Activated CD4-positive, alpha-beta T cell treated with anti-CD3 and anti-CD28 coated beads, Interleukin-2, amount 10 ng/mL, durations not matched to agents 7 days and 5 days (primary cell): ENCODE measurements around the gene CNMD. TPM values are rescaled to one million over a fixed set of nuclear protein-coding genes. Genes with fewer than 3 reads are reported as not detected.
"Not testable (repeated sequence)": the region's sequence is repeated elsewhere in the genome, so short reads cannot be mapped to it uniquely, and the experiment has no call there.

ENCODE experiments used
- CTCF ChIA-PET: fragments of 350-600 bp; sonication (Branson Sonifier 250); formaldehyde crosslinking; loops from one replicate; lab custom pipeline; 2021; ENCODE audit warnings: antibody characterized with exemption; lab: Charles Lee
- POLR2A ChIA-PET: fragments of 350-600 bp; sonication (Branson Sonifier 250); formaldehyde crosslinking; loops from one replicate; lab custom pipeline; 2021; ENCODE audit warnings: antibody characterized with exemption; lab: Charles Lee
- DNase-seq: peaks from one replicate; pipeline ENCODE4 v3.0.0-alpha.2; 2020
- H3K27ac Mint-ChIP-seq: one replicate; pipeline ENCODE4 v1.8.0; 2021; ENCODE audit warnings: mild to moderate bottlenecking, moderate library complexity, mixed read lengths
- H3K27me3 Mint-ChIP-seq: one replicate; pipeline ENCODE4 v1.8.0; 2021; ENCODE audit warnings: mixed read lengths
- H3K36me3 Mint-ChIP-seq: one replicate; pipeline ENCODE4 v1.8.0; 2021; ENCODE audit warnings: low read depth, mixed read lengths
- H3K4me1 Mint-ChIP-seq: one replicate; pipeline ENCODE4 v1.8.0; 2021; ENCODE audit warnings: mixed read lengths
- H3K4me3 Mint-ChIP-seq: one replicate; pipeline ENCODE4 v1.8.0; 2021; ENCODE audit warnings: mild to moderate bottlenecking, moderate library complexity, mixed read lengths
- H3K9me3 Mint-ChIP-seq: one replicate; pipeline ENCODE4 v1.8.0; 2021; ENCODE audit warnings: mixed read lengths
- total RNA-seq, 2 experiments: library from RNA; stranded (reverse); gene quantifications; one replicate each; pipeline ENCODE4 v1.2.3, GENCODE V29; 2021

CNMD gene
- total RNA-seq, 2 experiments from 2014 or later = not detected

DNA sequence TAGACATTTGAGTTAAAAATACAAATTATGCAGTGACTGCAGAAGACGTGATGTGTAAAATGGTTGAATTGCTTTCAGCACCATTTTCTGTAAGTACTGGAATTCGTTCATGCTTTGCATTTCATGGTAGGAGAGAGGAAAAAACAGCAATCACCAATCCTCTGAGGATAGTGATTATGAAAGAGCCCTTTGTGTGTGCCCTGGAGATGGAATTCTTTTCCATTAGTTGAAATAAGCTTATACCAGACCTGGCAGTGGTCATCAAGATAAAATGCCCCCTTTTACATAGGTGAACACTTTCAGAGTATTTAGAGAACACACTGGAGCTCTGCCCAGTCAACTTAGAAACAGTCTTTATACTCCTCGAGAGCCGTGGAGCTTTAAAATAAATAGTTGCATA, 1.7 kb downstream of the CNMD start:
- Mint-ChIP-seq H3K9me3 (no peaks in the 10 kb centered on the region), H3K4me3 (no peak overlapping the region), H3K4me1 (peaks cover 4% of the 10 kb centered on the region), H3K27me3 (peaks cover 48% of the 10 kb centered on the region), H3K27ac (no peak overlapping the region), H3K36me3 (no peaks in the 10 kb centered on the region)
- ChIA-PET CTCF (interaction anchor here (1.0 kb wide), 1 partner anchor 13 kb away, joined by 3 read pairs; no protein-coding TSS in a partner anchor), POLR2A (interaction anchor here (0.6 kb wide), 1 partner anchor 16 kb away, joined by 3 read pairs; no protein-coding TSS in a partner anchor)
- DNase-seq = no peak

DNA sequence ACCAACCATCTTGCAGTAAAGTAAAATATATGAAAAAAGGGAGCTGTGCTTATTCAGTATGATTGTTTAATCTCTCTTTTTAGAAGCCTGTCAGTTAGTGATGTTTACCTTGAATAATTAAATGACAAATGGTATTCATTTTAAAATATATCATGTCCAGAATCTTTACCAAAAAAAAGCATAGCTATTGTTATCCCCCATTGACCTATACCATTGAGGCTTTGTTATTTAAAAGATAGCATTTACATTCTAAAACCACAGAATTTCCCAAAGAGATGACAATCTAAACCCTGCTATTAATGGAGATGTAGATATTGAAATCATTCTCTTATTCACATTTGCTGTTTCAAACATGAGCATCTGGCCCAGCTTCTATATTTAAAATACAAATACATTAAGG, 2.2 kb downstream of the CNMD start:
- Mint-ChIP-seq H3K27ac (no peak overlapping the region), H3K4me1 (peaks cover 4% of the 10 kb centered on the region), H3K27me3 (peaks cover 43% of the 10 kb centered on the region), H3K4me3 (no peak overlapping the region), H3K9me3 (no peaks in the 10 kb centered on the region), H3K36me3 (no peaks in the 10 kb centered on the region)
- ChIA-PET POLR2A (interaction anchor here (0.6 kb wide), 1 partner anchor 15 kb away, joined by 3 read pairs; no protein-coding TSS in a partner anchor), CTCF (interaction anchor here (0.6 to 1.0 kb wide), 2 partner anchors 13 to 69 kb away, joined by 3 read pairs; no protein-coding TSS in a partner anchor)
- DNase-seq = no peak

DNA sequence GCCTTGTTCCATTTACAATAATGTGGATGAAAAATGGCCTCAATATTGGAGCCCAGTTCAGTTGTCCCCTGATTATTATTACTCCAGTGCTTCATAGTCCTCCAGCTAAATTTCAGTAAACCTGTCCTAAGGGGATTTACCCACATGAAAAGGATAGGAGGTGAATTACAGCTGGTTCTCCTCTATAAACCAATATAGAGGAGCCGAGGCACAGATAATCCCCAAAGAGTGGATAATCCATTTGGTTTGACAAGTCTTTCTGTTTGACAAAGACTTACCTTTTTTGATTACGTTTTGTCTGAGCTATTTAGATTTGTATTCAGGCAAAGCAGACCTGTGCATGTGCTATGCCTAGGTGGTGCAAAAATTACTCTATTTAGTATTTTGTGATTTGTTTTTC, 2.7 kb downstream of the CNMD start:
- Mint-ChIP-seq H3K27me3 (peaks cover 40% of the 10 kb centered on the region), H3K27ac (no peak overlapping the region), H3K4me3 (no peak overlapping the region), H3K36me3 (no peaks in the 10 kb centered on the region), H3K4me1 (peaks cover 4% of the 10 kb centered on the region), H3K9me3 (no peaks in the 10 kb centered on the region)
- POLR2A ChIA-PET = no interaction called here
- CTCF ChIA-PET = interaction anchor here (0.6 kb wide), 2 partner anchors 69 to 70 kb away, joined by 3 read pairs; no protein-coding TSS in a partner anchor
- no peak for DNase-seq

DNA sequence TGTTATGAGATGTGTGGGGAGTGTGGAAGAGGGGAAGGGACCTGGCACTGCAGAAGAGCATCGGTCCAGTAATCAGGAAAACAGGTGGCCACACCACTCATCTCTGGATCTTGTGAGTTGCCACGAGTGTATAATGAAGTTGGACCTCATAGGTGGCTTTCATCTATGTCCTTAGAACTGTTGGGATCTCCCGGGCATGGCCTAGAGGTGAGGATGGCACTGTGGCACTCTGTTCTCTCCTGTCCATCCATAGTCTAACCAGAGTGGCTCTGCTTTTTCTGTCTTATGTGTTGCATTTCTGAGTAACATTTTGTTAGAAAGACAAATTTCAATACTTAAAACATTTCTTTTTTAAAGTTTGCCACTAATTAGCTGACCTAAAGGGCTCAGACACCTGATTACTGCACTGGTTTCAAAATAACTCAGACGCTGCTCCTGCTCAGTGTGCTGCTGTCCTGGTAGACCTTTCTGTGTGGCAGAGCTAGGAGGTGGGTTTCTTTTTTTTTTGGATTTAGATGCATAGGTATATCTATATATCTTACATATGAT, 5.5 kb downstream of the CNMD start:
- Mint-ChIP-seq H3K36me3 (no peaks in the 10 kb centered on the region), H3K27ac (no peak overlapping the region), H3K4me3 (no peak overlapping the region), H3K9me3 (no peaks in the 10 kb centered on the region), H3K27me3 (peaks cover 20% of the 10 kb centered on the region), H3K4me1 (peaks cover 1% of the 10 kb centered on the region)
- ChIA-PET POLR2A (no interaction called here), CTCF (interaction anchor here (0.5 kb wide), 1 partner anchor 29 kb away, joined by 3 read pairs; no protein-coding TSS in a partner anchor)
- DNase-seq = no peak

DNA sequence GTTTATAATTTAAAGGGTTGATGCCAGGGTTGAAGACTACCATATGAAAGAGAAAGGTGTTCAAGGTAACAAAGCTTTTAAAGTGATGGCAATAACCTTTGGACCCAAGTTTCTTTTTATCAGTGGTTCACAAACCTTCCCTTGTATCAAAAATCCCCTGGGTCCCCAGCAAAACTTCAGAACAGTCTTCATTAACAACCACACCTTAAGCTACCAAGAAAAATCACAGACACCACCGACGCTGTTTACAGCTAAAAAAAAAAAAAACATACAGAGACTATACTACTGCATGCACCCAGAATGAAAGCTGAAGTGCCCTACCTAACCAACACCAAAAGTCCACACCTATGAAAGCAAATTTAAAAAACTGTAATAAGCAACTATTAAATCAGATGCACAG, 13.4 kb downstream of the CNMD start:
- POLR2A ChIA-PET = no interaction called here
- Mint-ChIP-seq H3K4me1 (no peaks in the 10 kb centered on the region), H3K36me3 (no peaks in the 10 kb centered on the region), H3K4me3 (no peak overlapping the region), H3K27ac (no peak overlapping the region), H3K27me3 (no peaks in the 10 kb centered on the region), H3K9me3 (no peaks in the 10 kb centered on the region)
- no peak for DNase-seq
- CTCF ChIA-PET = interaction anchor here (1.1 kb wide), 1 partner anchor 14 kb away, joined by 3 read pairs; no protein-coding TSS in a partner anchor

- Mint-ChIP-seq H3K4me3 (no peak overlapping the region), H3K27me3 (no peaks in the 10 kb centered on the region), H3K4me1 (no peaks in the 10 kb centered on the region), H3K36me3 (no peaks in the 10 kb centered on the region), H3K27ac (no peak overlapping the region), H3K9me3 (no peaks in the 10 kb centered on the region)
- CTCF ChIA-PET = no interaction called here
- POLR2A ChIA-PET = no interaction called here
- no peak for DNase-seq
Measured at GRCh38 chr13:52725302-52725701, 14.3 kb downstream of the CNMD start.

GRCh38 chr13:52723181-52723580, 16.4 kb downstream of the CNMD start:
- H3K9me3 Mint-ChIP-seq = peaks cover 5% of the 10 kb centered on the region
- H3K27ac Mint-ChIP-seq = no peak overlapping the region
- H3K4me3 Mint-ChIP-seq = no peak overlapping the region
- ChIA-PET CTCF (no interaction called here), POLR2A (no interaction called here)
- H3K36me3 Mint-ChIP-seq = no peaks in the 10 kb centered on the region
- no peak for DNase-seq
- no peaks in the 10 kb centered on the region for H3K4me1 Mint-ChIP-seq
- H3K27me3 Mint-ChIP-seq = peaks cover 16% of the 10 kb centered on the region

GRCh38 chr13:52721356-52721755, 18.3 kb downstream of the CNMD start:
- H3K27ac Mint-ChIP-seq = not testable (repeated sequence)

GRCh38 chr13:52720904-52721303, 18.7 kb downstream of the CNMD start:
- CTCF ChIA-PET = not testable (repeated sequence)

More at GRCh38 chr13:52721356-52721755, 18.3 kb downstream of the CNMD start:
- H3K9me3 Mint-ChIP-seq, H3K4me1 Mint-ChIP-seq, CTCF ChIA-PET, POLR2A ChIA-PET, DNase-seq, H3K36me3 Mint-ChIP-seq, H3K4me3 Mint-ChIP-seq: not testable (repeated sequence)
- peaks cover 30% of the 10 kb centered on the region for H3K27me3 Mint-ChIP-seq

DNA sequence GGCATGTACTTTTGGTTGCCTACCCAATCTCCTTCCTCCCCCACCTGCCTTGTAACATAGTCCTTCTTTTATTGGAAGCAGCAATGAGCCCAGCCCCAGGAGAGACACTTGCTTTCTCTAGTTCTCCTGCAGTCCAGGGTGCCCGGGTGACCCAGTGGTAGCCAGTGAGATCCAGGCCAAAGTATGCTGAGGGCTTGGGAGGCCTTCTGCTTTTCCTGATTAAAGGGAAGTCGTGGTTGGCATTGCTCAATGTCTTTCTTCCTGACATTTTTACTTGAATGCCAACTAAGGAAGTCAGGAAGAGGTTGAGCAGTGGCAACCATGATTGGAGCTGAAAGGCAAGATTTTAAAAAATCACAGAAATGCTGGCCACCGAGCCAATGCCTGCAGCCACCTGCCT, 25.7 kb downstream of the CNMD start:
- peaks cover 6% of the 10 kb centered on the region for H3K9me3 Mint-ChIP-seq
- H3K36me3 Mint-ChIP-seq = no peaks in the 10 kb centered on the region
- no peak overlapping the region for H3K4me3 Mint-ChIP-seq
- no peaks in the 10 kb centered on the region for H3K4me1 Mint-ChIP-seq
- POLR2A ChIA-PET = no interaction called here
- CTCF ChIA-PET = no interaction called here
- H3K27me3 Mint-ChIP-seq = peaks cover 25% of the 10 kb centered on the region
- no peak overlapping the region for H3K27ac Mint-ChIP-seq
- no peak for DNase-seq

More at GRCh38 chr13:52720904-52721303, 18.7 kb downstream of the CNMD start:
- H3K9me3 Mint-ChIP-seq, H3K27ac Mint-ChIP-seq, POLR2A ChIA-PET, H3K4me3 Mint-ChIP-seq, H3K4me1 Mint-ChIP-seq, DNase-seq, H3K36me3 Mint-ChIP-seq: not testable (repeated sequence)
- H3K27me3 Mint-ChIP-seq = peaks cover 33% of the 10 kb centered on the region

- Mint-ChIP-seq H3K4me3 (no peak overlapping the region), H3K9me3 (no peaks in the 10 kb centered on the region), H3K27me3 (peaks cover 12% of the 10 kb centered on the region), H3K4me1 (no peaks in the 10 kb centered on the region), H3K36me3 (no peaks in the 10 kb centered on the region), H3K27ac (no peak overlapping the region)
- POLR2A ChIA-PET = no interaction called here
- CTCF ChIA-PET = interaction anchor here (0.8 to 1.4 kb wide), 2 partner anchors 11 to 15 kb away, joined by 3 read pairs; no protein-coding TSS in a partner anchor
- DNase-seq = no peak
Measured at GRCh38 chr13:52712385-52712784, 27.2 kb downstream of the CNMD start.

- CTCF ChIA-PET = no interaction called here
- H3K4me1 Mint-ChIP-seq = no peaks in the 10 kb centered on the region
- H3K4me3 Mint-ChIP-seq = no peak overlapping the region
- peaks cover 5% of the 10 kb centered on the region for H3K27me3 Mint-ChIP-seq
- H3K27ac Mint-ChIP-seq = no peak overlapping the region
- H3K9me3 Mint-ChIP-seq = no peaks in the 10 kb centered on the region
- DNase-seq = no peak
- no peaks in the 10 kb centered on the region for H3K36me3 Mint-ChIP-seq
- POLR2A ChIA-PET = no interaction called here
Measured at GRCh38 chr13:52711286-52711685, 28.3 kb downstream of the CNMD start.

DNA sequence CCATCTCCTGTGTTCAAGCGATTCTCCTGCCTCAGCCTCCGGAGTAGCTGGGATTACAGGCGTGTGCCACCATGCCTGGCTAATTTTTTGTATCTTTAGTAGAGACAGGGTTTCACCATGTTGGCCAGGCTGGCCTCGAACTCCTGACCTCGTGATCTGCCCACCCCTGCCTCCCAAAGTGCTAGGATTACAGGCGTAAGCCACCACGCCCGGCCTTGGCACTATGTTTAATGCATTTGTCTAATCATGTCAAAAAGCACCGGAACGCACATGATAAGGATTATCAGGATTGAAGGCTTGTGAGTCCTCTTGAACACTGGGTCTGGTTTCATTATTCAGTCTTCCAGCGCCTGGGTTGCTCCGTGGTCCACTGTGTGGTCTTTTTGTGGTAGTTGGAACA, 31.4 kb downstream of the CNMD start:
- CTCF ChIA-PET, H3K27me3 Mint-ChIP-seq, H3K4me3 Mint-ChIP-seq, H3K4me1 Mint-ChIP-seq, H3K27ac Mint-ChIP-seq, DNase-seq, H3K36me3 Mint-ChIP-seq, H3K9me3 Mint-ChIP-seq, POLR2A ChIA-PET: not testable (repeated sequence)

GRCh38 chr13:52707375-52707774, 32.2 kb downstream of the CNMD start:
- no peaks in the 10 kb centered on the region for H3K36me3 Mint-ChIP-seq
- no peak overlapping the region for H3K27ac Mint-ChIP-seq
- H3K4me3 Mint-ChIP-seq = no peak overlapping the region
- no peaks in the 10 kb centered on the region for H3K9me3 Mint-ChIP-seq
- ChIA-PET POLR2A (no interaction called here), CTCF (no interaction called here)
- DNase-seq = no peak
- no peaks in the 10 kb centered on the region for H3K4me1 Mint-ChIP-seq
- no peaks in the 10 kb centered on the region for H3K27me3 Mint-ChIP-seq
